K562 (cell line): Measurements from ENCODE around the gene HTT-AS.

Experiments used
- CEBPB ChIP-seq: fragments of 450-650 bp; IDR thresholded peaks from 2 replicates; pipeline ENCODE4 v1.6.1; 2016; ENCODE audit warnings: missing genetic modification characterization, missing compliant biosample characterization
- GABPB1 ChIP-seq: sonication (generic); formaldehyde crosslinking; IDR thresholded peaks from 2 replicates; pipeline ENCODE4 v1.8.0; 2022; ENCODE audit warnings: mild to moderate bottlenecking, missing genetic modification reagents
- POLR2A ChIP-seq: fragments of 450-650 bp; conservative IDR thresholded peaks from 2 replicates; pipeline ENCODE4 v1.6.1; 2016
- TAF1 ChIP-seq: IDR thresholded peaks from 2 replicates; pipeline ENCODE4 v1.6.1; 2011; ENCODE audit warnings: mild to moderate bottlenecking, low read length, moderate library complexity; ENCODE audit not compliant: insufficient read depth, control insufficient read depth, severe bottlenecking; ENCODE audit errors: extremely low read depth
- TF ChIP-seq, protein P1 (sequence below), 2 experiments: fragments of 450-650 bp; conservative IDR thresholded peaks; 2 replicates each; pipeline ENCODE4 v1.6.1; 2017; ENCODE audit warnings: mild to moderate bottlenecking in 2 of 2, moderate library complexity in 2 of 2
- TF ChIP-seq, protein P2 (sequence below): fragments of 250-450 bp; sonication (Bioruptor Pico); IDR thresholded peaks from 2 replicates; pipeline ENCODE4 v1.5.1; 2021; ENCODE audit warnings: mild to moderate bottlenecking
- TF ChIP-seq, protein P3 (sequence below), 3 experiments: IDR thresholded peaks in 2 of 3; conservative IDR thresholded peaks in 1 of 3; 2 replicates each; pipeline ENCODE4 v1.5.1; 2011 to 2012; ENCODE audit warnings: low read length in 3 of 3, mild to moderate bottlenecking in 3 of 3, control low read depth in 2 of 3, improper control_type of control experiment in 1 of 3, inconsistent platforms in 1 of 3, low read depth in 1 of 3, mixed read lengths in 1 of 3, moderate library complexity in 1 of 3; ENCODE audit not compliant: insufficient read depth in 2 of 3

DNA sequence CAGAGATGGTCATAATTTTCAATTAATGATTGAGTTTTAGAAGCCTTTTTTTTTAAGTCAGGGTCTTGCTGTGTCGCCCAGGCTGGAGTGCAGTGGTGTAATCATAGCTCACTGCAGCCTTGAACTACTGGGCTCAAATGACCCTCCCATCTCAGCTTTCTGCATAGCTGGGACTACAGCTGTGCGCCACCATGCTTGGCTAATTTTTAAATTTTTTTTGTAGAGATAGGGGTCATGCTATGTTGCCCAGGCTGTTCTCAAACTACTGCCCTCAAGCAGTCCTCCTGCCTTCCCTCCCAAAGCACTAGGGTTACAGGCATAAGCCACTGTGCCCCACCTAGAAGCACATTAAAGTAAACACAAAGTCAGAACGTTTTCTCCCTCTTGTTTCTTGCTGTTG lies 51.7 kb downstream of the HTT-AS start:
- TF ChIP-seq GABPB1 (CRISPR knock-in tag) (no peak), CEBPB (no peak), POLR2A (no peak), TAF1 (no peak)
- TF ChIP-seq, protein P1, sequence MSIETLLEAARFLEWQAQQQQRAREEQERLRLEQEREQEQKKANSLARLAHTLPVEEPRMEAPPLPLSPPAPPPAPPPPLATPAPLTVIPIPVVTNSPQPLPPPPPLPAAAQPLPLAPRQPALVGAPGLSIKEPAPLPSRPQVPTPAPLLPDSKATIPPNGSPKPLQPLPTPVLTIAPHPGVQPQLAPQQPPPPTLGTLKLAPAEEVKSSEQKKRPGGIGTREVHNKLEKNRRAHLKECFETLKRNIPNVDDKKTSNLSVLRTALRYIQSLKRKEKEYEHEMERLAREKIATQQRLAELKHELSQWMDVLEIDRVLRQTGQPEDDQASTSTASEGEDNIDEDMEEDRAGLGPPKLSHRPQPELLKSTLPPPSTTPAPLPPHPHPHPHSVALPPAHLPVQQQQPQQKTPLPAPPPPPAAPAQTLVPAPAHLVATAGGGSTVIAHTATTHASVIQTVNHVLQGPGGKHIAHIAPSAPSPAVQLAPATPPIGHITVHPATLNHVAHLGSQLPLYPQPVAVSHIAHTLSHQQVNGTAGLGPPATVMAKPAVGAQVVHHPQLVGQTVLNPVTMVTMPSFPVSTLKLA (conservative IDR thresholded peaks at IDR 0.05) = no peak
- TF ChIP-seq, protein P2, sequence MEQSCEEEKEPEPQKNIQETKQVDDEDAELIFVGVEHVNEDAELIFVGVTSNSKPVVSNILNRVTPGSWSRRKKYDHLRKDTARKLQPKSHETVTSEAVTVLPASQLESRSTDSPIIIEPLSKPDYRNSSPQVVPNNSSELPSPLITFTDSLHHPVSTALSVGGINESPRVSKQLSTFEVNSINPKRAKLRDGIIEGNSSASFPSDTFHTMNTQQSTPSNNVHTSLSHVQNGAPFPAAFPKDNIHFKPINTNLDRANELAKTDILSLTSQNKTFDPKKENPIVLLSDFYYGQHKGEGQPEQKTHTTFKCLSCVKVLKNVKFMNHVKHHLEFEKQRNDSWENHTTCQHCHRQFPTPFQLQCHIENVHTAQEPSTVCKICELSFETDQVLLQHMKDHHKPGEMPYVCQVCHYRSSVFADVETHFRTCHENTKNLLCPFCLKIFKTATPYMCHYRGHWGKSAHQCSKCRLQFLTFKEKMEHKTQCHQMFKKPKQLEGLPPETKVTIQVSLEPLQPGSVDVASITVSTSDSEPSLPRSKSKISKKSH (CRISPR knock-in tag) = no peak
- TF ChIP-seq, protein P3, sequence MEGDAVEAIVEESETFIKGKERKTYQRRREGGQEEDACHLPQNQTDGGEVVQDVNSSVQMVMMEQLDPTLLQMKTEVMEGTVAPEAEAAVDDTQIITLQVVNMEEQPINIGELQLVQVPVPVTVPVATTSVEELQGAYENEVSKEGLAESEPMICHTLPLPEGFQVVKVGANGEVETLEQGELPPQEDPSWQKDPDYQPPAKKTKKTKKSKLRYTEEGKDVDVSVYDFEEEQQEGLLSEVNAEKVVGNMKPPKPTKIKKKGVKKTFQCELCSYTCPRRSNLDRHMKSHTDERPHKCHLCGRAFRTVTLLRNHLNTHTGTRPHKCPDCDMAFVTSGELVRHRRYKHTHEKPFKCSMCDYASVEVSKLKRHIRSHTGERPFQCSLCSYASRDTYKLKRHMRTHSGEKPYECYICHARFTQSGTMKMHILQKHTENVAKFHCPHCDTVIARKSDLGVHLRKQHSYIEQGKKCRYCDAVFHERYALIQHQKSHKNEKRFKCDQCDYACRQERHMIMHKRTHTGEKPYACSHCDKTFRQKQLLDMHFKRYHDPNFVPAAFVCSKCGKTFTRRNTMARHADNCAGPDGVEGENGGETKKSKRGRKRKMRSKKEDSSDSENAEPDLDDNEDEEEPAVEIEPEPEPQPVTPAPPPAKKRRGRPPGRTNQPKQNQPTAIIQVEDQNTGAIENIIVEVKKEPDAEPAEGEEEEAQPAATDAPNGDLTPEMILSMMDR (IDR thresholded peaks at IDR 0.05 in 2 of 3, conservative IDR thresholded peaks at IDR 0.05 in 1 of 3; ENCODE audit: insufficient read depth in 2 of 3, low read depth in 1 of 3, low read length in 3 of 3) = no peak
